Neutrophil (primary cell): ENCODE data around the gene FCER1G.
"Not testable (repeated sequence)": the region's sequence is repeated elsewhere in the genome, so short reads cannot be mapped to it uniquely, and the experiment has no call there.

Experiments used
- H3K27ac ChIP-seq: fragments of 200-600 bp; sonication (generic); 2 replicates; pipeline ENCODE4 v1.5.1; 2016; ENCODE audit warnings: mild to moderate bottlenecking, moderate library complexity
- H3K27me3 ChIP-seq: fragments of 200-600 bp; sonication (generic); 2 replicates; pipeline ENCODE4 v1.6.0; 2016; ENCODE audit warnings: mild to moderate bottlenecking
- H3K36me3 ChIP-seq: fragments of 200-600 bp; sonication (generic); 2 replicates; pipeline ENCODE4 v1.5.1; 2017
- H3K4me1 ChIP-seq, 2 experiments: fragments of 200-600 bp in 1 of 2; sonication (generic) in 1 of 2; 1 replicate in 1 of 2; 2 replicates in 1 of 2; pipeline versions ENCODE4 v1.5.1 to v1.6.1; 2013 to 2016; ENCODE audit warnings: low read depth in 1 of 2, low read length in 1 of 2, mild to moderate bottlenecking in 1 of 2, moderate library complexity in 1 of 2; ENCODE audit not compliant: control insufficient read depth in 1 of 2, insufficient read depth in 1 of 2
- H3K4me3 ChIP-seq, 2 experiments: fragments of 200-600 bp in 1 of 2; sonication (generic) in 1 of 2; 1 replicate in 1 of 2; 2 replicates in 1 of 2; pipeline ENCODE4 v1.5.1; 2013 to 2016; ENCODE audit warnings: low read depth in 1 of 2, low read length in 1 of 2, mild to moderate bottlenecking in 1 of 2, moderate library complexity in 1 of 2
- H3K9me3 ChIP-seq: fragments of 200-600 bp; sonication (generic); 2 replicates; pipeline ENCODE4 v1.5.1; 2016
- CTCF ChIP-seq: fragments of 200-600 bp; sonication (generic); IDR thresholded peaks from 2 replicates; pipeline ENCODE4 v1.5.1; 2016; ENCODE audit warnings: antibody characterized with exemption

FCER1G gene

GRCh38 chr1:161222175-161223019 is 7.3 kb downstream of the FCER1G start:
- Histone ChIP-seq H3K27ac (peak overlapping the region; percentile 33), H3K27me3 (no peaks in the 10 kb centered on the region), H3K4me1 (peaks cover 52 to 56% of the 10 kb centered on the region in 2 experiments), H3K4me3 (no peak overlapping the region), H3K36me3 (peaks cover 35% of the 10 kb centered on the region), H3K9me3 (no peaks in the 10 kb centered on the region)
- TF ChIP-seq CTCF, result no peak

- TF ChIP-seq CTCF, result no peak
- H3K4me1 ChIP-seq, result peaks cover 46 to 48% of the 10 kb centered on the region in 2 experiments
- H3K4me3 ChIP-seq, result no peak overlapping the region
- no peaks in the 10 kb centered on the region for H3K9me3 ChIP-seq
- H3K27ac ChIP-seq, result peak overlapping the region; percentile 20
- H3K27me3 ChIP-seq, result no peaks in the 10 kb centered on the region
- peaks cover 32% of the 10 kb centered on the region for H3K36me3 ChIP-seq
These were observed 9.0 kb downstream of the FCER1G start for GRCh38 chr1:161223805-161224694.

DNA sequence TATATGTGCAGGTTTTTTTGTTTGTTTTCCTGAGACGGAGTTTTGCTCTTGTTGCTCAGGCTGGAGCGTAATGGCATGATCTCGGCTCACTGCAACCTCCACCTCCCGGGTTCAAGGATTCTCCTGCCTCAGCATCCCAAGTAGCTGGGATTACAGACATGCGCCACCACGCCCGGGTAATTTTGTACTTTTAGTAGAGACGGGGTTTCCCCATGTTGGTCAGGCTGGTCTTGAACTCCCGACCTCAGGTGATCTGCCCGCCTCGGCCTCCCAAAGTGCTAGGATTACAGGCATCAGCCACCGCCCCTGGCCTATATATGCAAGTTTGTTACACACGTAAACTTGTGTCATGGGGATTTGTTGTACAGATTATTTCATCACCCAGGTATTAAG is 9.6 kb downstream of the FCER1G start:
- peaks cover 39 to 42% of the 10 kb centered on the region in 2 experiments for H3K4me1 ChIP-seq
- peaks cover 32% of the 10 kb centered on the region for H3K36me3 ChIP-seq
- not testable (repeated sequence) for H3K27me3 ChIP-seq, H3K4me3 ChIP-seq, H3K9me3 ChIP-seq
- peak overlapping the region; percentile 85 for H3K27ac ChIP-seq

GRCh38 chr1:161225178-161225533 is 10.1 kb downstream of the FCER1G start:
- Histone ChIP-seq H3K36me3 (peaks cover 32% of the 10 kb centered on the region), H3K27ac (peak overlapping the region; percentile 85), H3K27me3 (no peaks in the 10 kb centered on the region), H3K4me1 (peaks cover 35 to 42% of the 10 kb centered on the region in 2 experiments), H3K4me3 (peak overlapping the region in 1 of 2 experiments; percentile 55), H3K9me3 (no peaks in the 10 kb centered on the region)
- no peak for TF ChIP-seq CTCF

DNA sequence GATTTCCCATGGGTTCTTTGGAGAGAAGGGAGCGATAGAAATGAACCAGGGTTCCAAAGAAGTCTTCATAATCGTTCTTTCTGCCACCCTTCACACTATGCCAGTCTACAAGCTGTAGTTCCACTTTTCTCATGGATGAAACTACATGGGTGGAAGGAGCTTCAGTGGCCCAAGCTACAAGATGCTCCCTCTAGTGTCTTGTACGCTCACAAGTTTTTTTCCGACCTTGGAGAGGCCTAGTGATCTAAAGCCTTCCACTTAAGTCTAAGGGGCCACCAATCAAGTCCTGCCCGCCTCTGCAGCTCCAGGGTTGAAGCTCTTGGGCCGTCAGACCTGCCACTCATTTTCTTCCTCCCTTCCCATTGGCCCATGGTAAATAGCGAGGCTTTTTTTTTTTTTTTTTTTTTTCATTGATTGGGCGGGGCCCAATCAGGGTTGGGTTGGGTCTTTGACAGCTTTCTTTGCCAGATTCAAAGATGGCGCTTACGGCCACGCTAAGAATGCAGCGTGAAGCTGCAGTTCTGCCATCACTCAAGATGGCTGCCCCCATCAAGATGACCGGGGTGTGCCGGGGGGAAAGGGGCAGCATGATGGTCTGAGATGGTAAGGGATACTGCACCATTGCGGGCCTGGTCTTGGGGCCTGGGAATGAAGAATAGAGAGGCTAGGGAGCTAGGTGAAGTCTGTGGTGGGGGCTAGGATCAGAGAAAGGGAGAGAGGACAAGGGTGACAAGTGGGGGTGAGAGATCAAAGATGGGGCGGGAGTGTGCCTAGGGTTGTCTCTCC is 10.6 kb downstream of the FCER1G start, which contains the start of gene TOMM40L:
TSS of gene TOMM40L (plus strand) at position 527 of the 786 bp plus-strand sequence. CDS start 430 bp downstream, outside the sequence.
- Histone ChIP-seq H3K4me1 (peaks cover 35 to 42% of the 10 kb centered on the region in 2 experiments), H3K36me3 (peaks cover 31% of the 10 kb centered on the region), H3K27me3 (no peaks in the 10 kb centered on the region), H3K27ac (peak within 1 kb of the TSS; percentile 85), H3K9me3 (no peaks in the 10 kb centered on the region), H3K4me3 (peak within 1 kb of the TSS; percentile 46 to 55)
- peak; percentile 31 for TF ChIP-seq CTCF
